Measurements from ENCODE around the gene COX14.

The COX14 gene

GRCh38 chr12:50107416-50108268, 4.4 kb upstream of the COX14 start:
- no peak for DNase-seq (ENCODE audit: low read depth)

DNA sequence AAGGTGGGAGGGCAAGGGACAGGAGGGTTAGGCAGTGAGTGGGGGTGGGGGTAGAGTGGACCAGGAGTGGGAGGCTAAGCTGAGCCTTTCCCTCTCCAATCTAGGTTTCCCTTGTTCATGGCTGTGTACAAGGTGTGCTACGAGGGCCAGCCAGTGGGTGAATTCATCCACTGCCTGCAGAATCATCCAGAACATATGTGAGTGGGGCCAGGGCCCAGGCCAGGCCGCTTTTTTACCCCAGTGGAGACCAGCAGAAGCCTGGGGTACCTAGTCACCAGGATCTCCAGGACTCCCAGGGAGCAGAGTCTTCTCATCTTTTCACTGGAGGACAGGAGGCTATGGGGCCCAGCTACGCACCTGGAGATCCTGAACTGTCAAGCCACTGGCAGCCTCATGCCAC, 2.7 kb upstream of the COX14 start:
- no peak for DNase-seq (ENCODE audit: low read depth)

DNA sequence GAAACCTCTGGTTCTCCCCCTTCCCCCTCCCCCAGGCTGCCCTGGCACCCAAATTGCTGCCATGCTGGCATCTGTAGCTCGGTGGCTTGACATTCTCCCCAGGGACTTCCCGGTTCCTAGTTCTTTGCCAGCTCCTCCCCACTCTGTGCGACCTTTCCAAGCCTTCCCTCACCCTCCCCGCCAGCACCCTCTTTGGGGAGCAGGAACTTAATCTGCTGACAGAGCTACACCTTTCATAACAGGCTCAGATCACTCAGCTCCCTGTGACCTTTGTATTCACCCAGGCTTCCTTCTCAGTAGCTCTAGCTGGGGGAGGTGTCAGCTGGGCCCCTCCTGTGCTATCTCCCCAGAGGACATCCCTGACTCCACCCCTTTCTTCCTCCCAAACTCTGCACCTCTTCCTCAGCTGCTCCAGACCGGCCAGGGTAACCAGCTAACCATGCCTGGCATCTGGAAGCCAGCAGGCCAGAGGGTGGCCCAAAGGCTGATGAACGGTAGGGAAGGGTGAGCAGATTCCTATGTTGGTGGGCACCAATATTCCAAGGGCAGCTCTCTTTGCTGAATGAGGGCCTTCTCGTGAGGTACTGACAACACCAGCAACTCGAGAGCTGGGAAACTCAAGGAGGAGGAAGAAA, 1.8 kb upstream of the COX14 start:
- no peak for DNase-seq (ENCODE audit: low read depth)

GRCh38 chr12:50110762-50111351, 1.2 kb upstream of the COX14 start:
- peak; percentile 23 for DNase-seq (ENCODE audit: low read depth)

DNA sequence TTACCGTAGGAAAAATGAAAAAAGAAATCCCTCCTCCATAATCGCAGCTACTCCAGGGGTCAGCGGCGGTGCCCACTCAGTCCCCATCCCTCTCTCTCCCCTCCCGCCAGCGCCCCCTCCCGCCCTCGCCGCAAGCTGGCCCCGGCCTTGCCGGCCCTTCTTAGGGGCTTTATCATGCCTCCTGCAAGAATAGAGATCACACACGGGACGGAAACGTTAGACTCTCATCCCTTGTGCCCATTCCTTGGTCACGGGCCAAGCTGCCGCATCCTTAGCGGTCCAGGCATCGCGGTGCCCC, 692 bp upstream of the COX14 start:
- no peak for DNase-seq (ENCODE audit: low read depth)

- DNase-seq (ENCODE audit: low read depth) = no peak
Measured at GRCh38 chr12:50112456-50113218, 601 bp downstream of the COX14 start.

DNA sequence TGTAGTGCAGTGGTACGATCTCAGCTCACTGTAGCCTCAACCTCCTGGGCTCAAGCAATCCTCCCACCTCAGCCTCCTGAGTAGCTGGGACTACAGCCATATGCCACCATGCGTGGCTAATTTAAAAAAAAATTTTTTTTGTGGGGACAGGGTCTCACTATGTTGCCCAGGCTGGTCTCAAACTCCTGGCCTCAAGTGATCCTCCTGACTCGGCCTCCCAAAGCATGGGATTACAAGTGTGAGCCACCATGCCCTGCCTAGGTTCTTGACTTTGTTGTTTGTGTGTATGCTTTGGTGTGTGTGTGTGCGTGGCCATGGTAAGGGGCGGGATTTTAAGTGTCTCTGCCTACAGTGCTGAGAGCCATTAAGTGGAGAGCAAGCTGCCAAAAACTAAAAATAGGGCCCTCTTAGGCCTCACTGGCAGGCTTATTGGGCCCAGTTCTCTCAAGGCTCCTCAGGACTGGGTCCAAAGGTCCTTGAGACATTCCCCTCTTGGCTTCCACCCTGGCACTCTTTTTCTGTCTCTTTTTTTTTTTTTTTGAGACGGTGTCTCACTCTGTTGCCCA, 5.1 kb downstream of the COX14 start:
- no peak for DNase-seq (ENCODE audit: low read depth)

GRCh38 chr12:50119387-50119786, 7.4 kb downstream of the COX14 start:
- DNase-seq (ENCODE audit: low read depth) = no peak

- DNase-seq (ENCODE audit: low read depth) = no peak
Measured at GRCh38 chr12:50120521-50120920, 8.5 kb downstream of the COX14 start.

- DNase-seq (ENCODE audit: low read depth) = no peak
Measured at GRCh38 chr12:50120953-50121352, 8.9 kb downstream of the COX14 start.

DNA sequence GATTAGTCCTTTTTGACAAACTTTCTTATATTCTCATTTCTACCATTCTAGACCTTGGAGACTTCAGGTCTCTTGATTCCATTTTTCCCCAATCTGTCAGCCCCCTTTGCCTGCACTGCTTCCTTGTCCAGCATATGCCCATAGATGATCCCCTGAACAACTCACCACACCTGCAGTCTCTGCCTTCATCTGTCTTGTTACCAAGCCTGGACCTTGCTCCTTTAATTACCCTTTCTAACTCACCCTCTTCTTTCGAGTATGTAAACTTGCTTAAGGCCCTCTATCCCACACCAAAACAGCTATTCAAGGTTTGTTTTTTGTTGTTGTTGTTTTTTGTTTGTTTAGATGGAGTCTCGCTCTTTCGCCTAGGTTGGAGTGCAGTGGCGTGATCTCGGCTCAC, 9.6 kb downstream of the COX14 start:
- no peak for DNase-seq (ENCODE audit: low read depth)

DNA sequence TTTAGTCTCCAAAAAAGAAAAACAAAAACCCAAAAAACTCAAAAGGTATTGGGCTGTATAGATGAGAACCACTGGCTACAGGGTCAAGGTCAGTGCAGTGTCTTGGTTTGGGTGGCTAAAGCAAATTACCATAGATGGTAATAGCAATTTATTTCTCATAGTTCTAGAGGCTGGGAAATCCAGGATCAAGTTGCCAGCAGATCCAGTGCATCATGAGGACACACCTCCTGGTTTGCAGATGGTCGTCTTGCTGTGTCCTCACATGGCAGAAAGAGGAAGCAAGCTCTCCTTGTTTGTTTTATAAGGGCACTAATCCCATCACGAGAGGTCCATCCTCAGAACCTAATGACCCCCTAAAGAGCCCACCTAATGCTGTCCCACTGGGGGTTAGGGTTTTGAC, 11.2 kb downstream of the COX14 start:
- peak; percentile 13 for DNase-seq (ENCODE audit: low read depth)

DNA sequence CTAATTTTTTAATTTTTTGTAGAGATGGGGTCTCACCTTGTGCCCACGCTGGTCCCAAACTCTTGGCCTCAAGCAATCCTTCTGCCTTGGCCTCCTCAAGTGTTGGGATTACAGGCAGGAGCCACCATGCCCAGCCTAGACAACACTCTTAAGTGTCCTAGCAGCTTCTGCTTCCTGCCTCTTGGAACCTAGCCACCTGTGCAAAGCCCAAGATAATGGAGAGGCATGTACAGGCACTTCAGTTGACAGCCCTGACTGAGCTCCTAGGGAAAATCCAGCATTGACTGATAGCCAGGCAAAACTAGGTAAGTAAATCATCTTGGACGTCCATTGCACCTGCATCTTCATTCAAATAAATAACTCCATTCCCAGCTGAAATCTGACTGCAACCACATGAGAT, 15.5 kb downstream of the COX14 start:
- DNase-seq (ENCODE audit: low read depth) = no peak

GRCh38 chr12:50129290-50129689, 17.3 kb downstream of the COX14 start:
- DNase-seq (ENCODE audit: low read depth) = no peak

GRCh38 chr12:50132505-50133135, 20.6 kb downstream of the COX14 start:
- peak; percentile 51 for DNase-seq (ENCODE audit: low read depth)

GRCh38 chr12:50142993-50143392, 31.0 kb downstream of the COX14 start:
- no peak for DNase-seq (ENCODE audit: low read depth)

- no peak for DNase-seq (ENCODE audit: low read depth)
Measured at GRCh38 chr12:50145439-50145838, 33.4 kb downstream of the COX14 start.

DNA sequence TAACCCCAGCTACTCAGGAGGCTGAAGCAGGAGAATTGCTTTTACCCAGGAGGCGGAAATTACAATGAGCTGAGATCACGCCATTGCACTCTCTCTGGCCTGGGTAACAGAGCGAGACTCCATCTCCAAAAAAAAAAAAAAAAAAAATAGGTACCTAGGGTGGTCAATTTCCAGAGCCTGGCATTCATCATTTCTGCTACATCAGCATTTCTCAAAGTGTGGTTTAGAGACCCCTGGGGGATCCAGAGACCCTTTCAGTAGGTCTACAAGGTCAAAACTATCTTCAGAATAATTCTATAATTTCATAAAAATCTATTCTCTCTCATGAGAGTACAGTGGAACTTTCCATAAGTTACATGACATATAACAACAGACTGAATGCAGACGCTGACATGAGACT, 35.2 kb downstream of the COX14 start:
- DNase-seq (ENCODE audit: low read depth) = no peak

- DNase-seq (ENCODE audit: low read depth) = peak; percentile 23
Measured at GRCh38 chr12:50148011-50148410, 36.0 kb downstream of the COX14 start.

GRCh38 chr12:50149311-50149710, 37.3 kb downstream of the COX14 start:
- DNase-seq (ENCODE audit: low read depth) = no peak

- DNase-seq (ENCODE audit: low read depth) = no peak
Measured at GRCh38 chr12:50151047-50151687, 39.1 kb downstream of the COX14 start.

Data from amniotic epithelial cell (primary cell).